HG03571 (cell line): ENCODE results near the gene TBK1.
A peak's percentile ranks its signal among the peaks of the same experiment; 100 is the strongest.

ENCODE experiments used
- ATAC-seq: cut with Tn5 transposase; IDR thresholded peaks from one replicate; pipeline ENCODE4 v1.9.1; 2021; ENCODE audit not compliant: unreplicated experiment

TBK1 gene

GRCh38 chr12:64450711-64451486 lies 1.0 kb upstream of the TBK1 start:
- no peak for ATAC-seq

GRCh38 chr12:64452559-64453329 lies 824 bp downstream of the TBK1 start:
- no peak for ATAC-seq

GRCh38 chr12:64455506-64455905 lies 3.6 kb downstream of the TBK1 start:
- no peak for ATAC-seq

GRCh38 chr12:64456119-64456518 lies 4.2 kb downstream of the TBK1 start:
- no peak for ATAC-seq

- no peak for ATAC-seq
Observed at GRCh38 chr12:64457032-64457431, 5.1 kb downstream of the TBK1 start.

GRCh38 chr12:64457466-64457865 lies 5.5 kb downstream of the TBK1 start:
- ATAC-seq = no peak

- ATAC-seq = no peak
Observed at GRCh38 chr12:64457923-64458322, 6.0 kb downstream of the TBK1 start.

GRCh38 chr12:64459394-64459891 lies 7.5 kb downstream of the TBK1 start:
- ATAC-seq = peak; percentile 57

- no peak for ATAC-seq
Observed at GRCh38 chr12:64461634-64462414, 9.9 kb downstream of the TBK1 start.

- ATAC-seq = no peak
Observed at GRCh38 chr12:64466178-64466577, 14.3 kb downstream of the TBK1 start.

- no peak for ATAC-seq
Observed at GRCh38 chr12:64468966-64469365, 17.0 kb downstream of the TBK1 start.

- no peak for ATAC-seq
Observed at GRCh38 chr12:64469455-64470142, 17.7 kb downstream of the TBK1 start.

- no peak for ATAC-seq
Observed at GRCh38 chr12:64470495-64470894, 18.6 kb downstream of the TBK1 start.

- no peak for ATAC-seq
Observed at GRCh38 chr12:64473176-64473575, 21.3 kb downstream of the TBK1 start.

GRCh38 chr12:64475518-64475917 lies 23.6 kb downstream of the TBK1 start:
- no peak for ATAC-seq

- no peak for ATAC-seq
Observed at GRCh38 chr12:64476844-64477243, 24.9 kb downstream of the TBK1 start.

- no peak for ATAC-seq
Observed at GRCh38 chr12:64478661-64479060, 26.7 kb downstream of the TBK1 start.

- ATAC-seq = no peak
Observed at GRCh38 chr12:64480148-64480547, 28.2 kb downstream of the TBK1 start.

GRCh38 chr12:64486657-64487056 lies 34.7 kb downstream of the TBK1 start:
- ATAC-seq = no peak

- no peak for ATAC-seq
Observed at GRCh38 chr12:64491718-64492117, 39.8 kb downstream of the TBK1 start.

GRCh38 chr12:64493513-64493912 lies 41.6 kb downstream of the TBK1 start:
- no peak for ATAC-seq
